HEK293 (cell line): ENCODE results near the gene SLC35E4.
"Not testable (repeated sequence)": the region's sequence is repeated elsewhere in the genome, so short reads cannot be mapped to it uniquely, and the experiment has no call there.

Source experiments
- CTCF ChIA-PET: fragments of 350-600 bp; formaldehyde crosslinking; extraction: SDS; loops from one replicate; lab custom pipeline; 2021; ENCODE audit warnings: antibody characterized with exemption; lab: Yijun Ruan, JAX
- POLR2A ChIA-PET: fragments of 300-600 bp; formaldehyde crosslinking; extraction: SDS; loops from one replicate; lab custom pipeline; 2020; ENCODE audit warnings: antibody characterized with exemption, inconsistent platforms; lab: Yijun Ruan, JAX
- H3K27ac ChIP-seq: fragments of 200-500 bp; sonication (Bioruptor generic); 2 replicates; pipeline ENCODE4 v1.5.1; 2014; ENCODE audit warnings: low read depth, low read length, control low read depth, inconsistent platforms; ENCODE audit errors: extremely low read depth
- H3K36me3 ChIP-seq, 2 experiments: fragments of 200-500 bp in 1 of 2; sonication (Bioruptor generic) in 1 of 2; 1 replicate in 1 of 2; 2 replicates in 1 of 2; pipeline ENCODE4 v1.5.1; 2014 to 2017; ENCODE audit warnings: inconsistent platforms in 2 of 2, low read length in 2 of 2; ENCODE audit not compliant: control insufficient read depth in 2 of 2, insufficient read depth in 1 of 2
- H3K4me1 ChIP-seq: fragments of 200-500 bp; sonication (Bioruptor generic); 2 replicates; pipeline ENCODE4 v1.5.1; 2014; ENCODE audit warnings: mild to moderate bottlenecking, low read length, inconsistent platforms; ENCODE audit not compliant: control insufficient read depth, insufficient read depth
- H3K4me3 ChIP-seq: 2 replicates; pipeline ENCODE4 v1.5.1; 2011; ENCODE audit warnings: low read depth, mild to moderate bottlenecking, control low read depth, low read length, moderate library complexity
- H3K9me3 ChIP-seq: fragments of 200-500 bp; sonication (Bioruptor generic); 2 replicates; pipeline ENCODE4 v1.5.1; 2014; ENCODE audit warnings: low read depth, low read length, inconsistent platforms; ENCODE audit not compliant: control insufficient read depth, insufficient read depth
- HOXA7 ChIP-seq: sonication (generic); formaldehyde crosslinking; IDR thresholded peaks from 2 replicates; pipeline ENCODE4 v1.8.1; 2022; ENCODE audit warnings: missing genetic modification reagents, borderline replicate concordance
- SALL2 ChIP-seq: fragments of 450-650 bp; formaldehyde crosslinking; IDR thresholded peaks from 2 replicates; pipeline ENCODE4 v1.5.0; 2017; ENCODE audit warnings: missing biosample characterization, mild to moderate bottlenecking, missing genetic modification characterization, borderline replicate concordance
- TCF7L2 ChIP-seq: IDR thresholded peaks from 2 replicates; pipeline ENCODE4 v1.6.1; 2011; ENCODE audit warnings: low read depth, mild to moderate bottlenecking, inconsistent platforms, low read length, moderate library complexity, borderline replicate concordance
- TRIM28 ChIP-seq: IDR thresholded peaks from 2 replicates; pipeline ENCODE4 v1.6.1; 2011; ENCODE audit warnings: low read length, control low read depth, borderline replicate concordance
- ZBTB21 ChIP-seq: fragments of 450-650 bp; formaldehyde crosslinking; IDR thresholded peaks from 2 replicates; pipeline ENCODE4 v1.5.1; 2017; ENCODE audit warnings: missing biosample characterization, missing genetic modification characterization
- ZFP41 ChIP-seq: fragments of 450-650 bp; formaldehyde crosslinking; IDR thresholded peaks from 2 replicates; pipeline ENCODE4 v1.5.1; 2016; ENCODE audit warnings: missing biosample characterization, missing genetic modification characterization, borderline replicate concordance
- ZFP69B ChIP-seq: fragments of 450-650 bp; formaldehyde crosslinking; IDR thresholded peaks from 2 replicates; pipeline ENCODE4 v1.5.1; 2016; ENCODE audit warnings: missing biosample characterization, missing genetic modification characterization
- ZIC2 ChIP-seq: fragments of 450-650 bp; formaldehyde crosslinking; IDR thresholded peaks from 2 replicates; pipeline ENCODE4 v1.5.1; 2016; ENCODE audit warnings: missing biosample characterization, missing genetic modification characterization
- ZNF138 ChIP-seq: fragments of 450-650 bp; formaldehyde crosslinking; IDR thresholded peaks from 2 replicates; pipeline ENCODE4 v1.5.1; 2016; ENCODE audit warnings: missing biosample characterization, missing genetic modification characterization, borderline replicate concordance
- ZNF2 ChIP-seq: fragments of 450-650 bp; formaldehyde crosslinking; IDR thresholded peaks from 2 replicates; pipeline ENCODE4 v1.5.1; 2016; ENCODE audit warnings: missing biosample characterization, missing genetic modification characterization
- ZNF266 ChIP-seq: fragments of 450-650 bp; formaldehyde crosslinking; IDR thresholded peaks from 2 replicates; pipeline ENCODE4 v1.5.1; 2016; ENCODE audit warnings: missing biosample characterization, missing genetic modification characterization, low read depth
- ZNF292 ChIP-seq: fragments of 450-650 bp; formaldehyde crosslinking; IDR thresholded peaks from 2 replicates; pipeline ENCODE4 v1.5.1; 2016; ENCODE audit warnings: low read depth, missing biosample characterization, missing genetic modification characterization, borderline replicate concordance
- ZNF335 ChIP-seq: fragments of 450-650 bp; formaldehyde crosslinking; conservative IDR thresholded peaks from 2 replicates; pipeline ENCODE4 v1.5.1; 2016; ENCODE audit warnings: missing biosample characterization, missing genetic modification characterization
- ZNF394 ChIP-seq: fragments of 450-650 bp; formaldehyde crosslinking; IDR thresholded peaks from 2 replicates; pipeline ENCODE4 v1.5.1; 2016; ENCODE audit warnings: missing biosample characterization, missing genetic modification characterization, mild to moderate bottlenecking, moderate library complexity, borderline replicate concordance
- ZNF416 ChIP-seq: fragments of 450-650 bp; formaldehyde crosslinking; IDR thresholded peaks from 2 replicates; pipeline ENCODE4 v1.5.1; 2016; ENCODE audit warnings: missing biosample characterization, missing genetic modification characterization
- ZNF473 ChIP-seq: fragments of 450-650 bp; formaldehyde crosslinking; IDR thresholded peaks from 2 replicates; pipeline ENCODE4 v1.5.1; 2017; ENCODE audit warnings: missing biosample characterization, missing genetic modification characterization
- ZNF658 ChIP-seq: fragments of 450-650 bp; formaldehyde crosslinking; IDR thresholded peaks from 2 replicates; pipeline ENCODE4; 2016; ENCODE audit warnings: missing biosample characterization, missing genetic modification characterization
- ZNF777 ChIP-seq: fragments of 450-650 bp; formaldehyde crosslinking; IDR thresholded peaks from 2 replicates; pipeline ENCODE4 v1.5.1; 2017; ENCODE audit warnings: missing biosample characterization, missing genetic modification characterization, borderline replicate concordance
- TF ChIP-seq, protein P1 (sequence below): fragments of 450-650 bp; formaldehyde crosslinking; IDR thresholded peaks from 2 replicates; pipeline ENCODE4 v1.5.1; 2016; ENCODE audit warnings: missing biosample characterization, missing genetic modification characterization
- TF ChIP-seq, protein P2 (sequence below): fragments of 450-650 bp; formaldehyde crosslinking; IDR thresholded peaks from 2 replicates; pipeline ENCODE4 v1.5.1; 2016; ENCODE audit warnings: missing biosample characterization, missing genetic modification characterization
- TF ChIP-seq, protein P3 (sequence below): fragments of 450-650 bp; formaldehyde crosslinking; IDR thresholded peaks from 2 replicates; pipeline ENCODE4 v1.5.1; 2016; ENCODE audit warnings: missing biosample characterization, missing genetic modification characterization
- TF ChIP-seq, protein P4 (sequence below): fragments of 450-650 bp; formaldehyde crosslinking; conservative IDR thresholded peaks from 2 replicates; pipeline ENCODE4 v1.5.1; 2016; ENCODE audit warnings: low read depth, missing biosample characterization, missing genetic modification characterization

SLC35E4 gene

DNA sequence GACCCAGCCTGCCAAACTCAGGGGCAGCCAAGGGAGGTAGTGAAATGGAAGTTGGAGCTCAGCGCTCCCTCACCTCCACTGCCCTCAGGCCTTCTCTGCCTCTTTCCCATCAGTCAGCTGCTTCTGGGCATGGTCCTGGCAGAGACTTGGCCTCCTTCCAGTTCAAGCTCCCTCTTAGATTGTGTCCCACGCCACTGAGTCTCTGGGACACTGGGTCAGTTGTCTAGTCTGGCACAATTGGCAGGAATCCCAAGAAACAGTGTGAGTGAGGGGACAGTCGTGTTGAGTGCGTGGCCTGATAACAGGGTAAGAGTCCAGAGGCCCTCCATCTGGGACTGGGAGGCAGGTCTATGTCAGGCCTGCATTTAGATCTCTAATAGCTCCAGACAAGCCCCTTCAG lies 7.1 kb upstream of the SLC35E4 start (continued):
- TF ChIP-seq, protein P1, sequence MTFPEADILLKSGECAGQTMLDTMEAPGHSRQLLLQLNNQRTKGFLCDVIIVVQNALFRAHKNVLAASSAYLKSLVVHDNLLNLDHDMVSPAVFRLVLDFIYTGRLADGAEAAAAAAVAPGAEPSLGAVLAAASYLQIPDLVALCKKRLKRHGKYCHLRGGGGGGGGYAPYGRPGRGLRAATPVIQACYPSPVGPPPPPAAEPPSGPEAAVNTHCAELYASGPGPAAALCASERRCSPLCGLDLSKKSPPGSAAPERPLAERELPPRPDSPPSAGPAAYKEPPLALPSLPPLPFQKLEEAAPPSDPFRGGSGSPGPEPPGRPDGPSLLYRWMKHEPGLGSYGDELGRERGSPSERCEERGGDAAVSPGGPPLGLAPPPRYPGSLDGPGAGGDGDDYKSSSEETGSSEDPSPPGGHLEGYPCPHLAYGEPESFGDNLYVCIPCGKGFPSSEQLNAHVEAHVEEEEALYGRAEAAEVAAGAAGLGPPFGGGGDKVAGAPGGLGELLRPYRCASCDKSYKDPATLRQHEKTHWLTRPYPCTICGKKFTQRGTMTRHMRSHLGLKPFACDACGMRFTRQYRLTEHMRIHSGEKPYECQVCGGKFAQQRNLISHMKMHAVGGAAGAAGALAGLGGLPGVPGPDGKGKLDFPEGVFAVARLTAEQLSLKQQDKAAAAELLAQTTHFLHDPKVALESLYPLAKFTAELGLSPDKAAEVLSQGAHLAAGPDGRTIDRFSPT (tag by site-specific recombination) = no peak
- TF ChIP-seq ZNF658 (no peak), ZBTB21 (tag by site-specific recombination) (no peak)

DNA sequence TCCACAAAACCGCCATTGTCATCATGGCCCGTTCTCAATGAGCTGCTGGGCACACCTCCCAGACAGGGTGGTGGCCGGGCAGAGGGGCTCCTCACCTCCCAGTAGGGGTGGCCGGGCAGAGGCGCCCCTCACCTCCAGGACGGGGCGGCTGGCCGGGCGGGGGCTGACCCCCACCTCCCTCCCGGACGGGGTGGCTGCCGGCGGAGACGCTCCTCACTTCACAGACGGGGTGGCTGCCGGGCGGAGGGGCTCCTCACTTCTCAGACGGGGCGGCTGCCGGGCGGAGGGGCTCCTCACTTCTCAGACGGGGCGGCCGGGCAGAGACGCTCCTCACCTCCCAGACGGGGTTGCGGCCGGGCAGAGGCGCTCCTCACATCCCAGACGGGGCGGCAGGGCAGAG lies 4.1 kb upstream of the SLC35E4 start:
- H3K36me3 ChIP-seq, H3K4me1 ChIP-seq, CTCF ChIA-PET, H3K4me3 ChIP-seq, H3K27ac ChIP-seq, POLR2A ChIA-PET, H3K9me3 ChIP-seq: not testable (repeated sequence)

DNA sequence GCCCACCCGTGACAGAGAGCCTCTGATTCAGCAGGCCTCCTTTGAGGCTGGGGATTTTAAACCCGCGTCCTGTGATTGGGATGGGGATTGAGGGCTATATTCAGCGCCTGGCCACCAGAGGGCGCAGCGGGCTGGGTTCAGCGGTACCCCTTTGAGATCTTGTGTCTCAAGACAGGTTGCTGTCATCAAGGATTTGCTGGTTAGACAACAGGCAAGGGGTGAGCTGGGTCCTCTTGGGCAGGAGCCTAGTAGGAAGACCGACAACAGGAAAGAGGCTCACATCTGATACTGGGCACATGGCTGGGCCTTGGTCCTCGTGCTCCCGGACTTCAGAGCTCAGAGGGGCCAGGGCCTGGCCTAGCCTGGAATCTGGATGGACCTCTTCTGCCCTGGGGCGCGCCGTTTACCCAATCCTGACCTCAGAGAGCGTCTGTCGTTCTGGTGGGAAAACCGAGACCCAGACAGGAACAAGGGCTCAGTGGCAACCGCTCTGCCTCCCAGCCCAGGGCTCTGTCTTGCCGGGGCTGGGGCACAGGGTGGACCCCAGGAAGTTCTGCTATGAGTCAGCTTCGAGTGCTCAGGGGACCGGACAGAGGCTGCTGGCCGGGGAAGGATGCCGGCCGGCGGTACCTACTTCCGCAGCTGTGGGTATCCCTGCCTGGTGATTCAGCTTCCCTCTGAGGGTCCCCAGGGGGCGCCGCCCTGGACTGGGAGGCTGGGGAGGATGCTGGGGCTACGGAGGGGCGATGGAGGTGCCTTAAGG lies 929 bp upstream of the SLC35E4 start:
- POLR2A ChIA-PET = interaction anchor here (0.6 to 1.9 kb wide), 10 partner anchors 32 to 525 kb away, joined by 3 to 11 read pairs (median 5); partner anchors contain the start of genes OSBP2, PES1 and RNF185
- peak overlapping the region; percentile 3; the same call in 1 of the 2 replicates for H3K4me3 ChIP-seq
- no peaks in the 10 kb centered on the region for H3K9me3 ChIP-seq
- H3K4me1 ChIP-seq = peaks cover 9% of the 10 kb centered on the region
- peak overlapping the region; percentile 49; the same call in 1 of the 2 replicates for H3K27ac ChIP-seq
- no peaks in the 10 kb centered on the region for H3K36me3 ChIP-seq
- CTCF ChIA-PET = interaction anchor here (0.5 to 4.1 kb wide), 61 partner anchors 8 to 522 kb away, joined by 3 to 100 read pairs (median 5); partner anchors contain the start of genes DUSP18, OSBP2 and TCN2
- TF ChIP-seq ZNF416 (tag by site-specific recombination) = no peak
- no peak for TF ChIP-seq ZNF292 (tag by site-specific recombination)
- TF ChIP-seq, protein P2, sequence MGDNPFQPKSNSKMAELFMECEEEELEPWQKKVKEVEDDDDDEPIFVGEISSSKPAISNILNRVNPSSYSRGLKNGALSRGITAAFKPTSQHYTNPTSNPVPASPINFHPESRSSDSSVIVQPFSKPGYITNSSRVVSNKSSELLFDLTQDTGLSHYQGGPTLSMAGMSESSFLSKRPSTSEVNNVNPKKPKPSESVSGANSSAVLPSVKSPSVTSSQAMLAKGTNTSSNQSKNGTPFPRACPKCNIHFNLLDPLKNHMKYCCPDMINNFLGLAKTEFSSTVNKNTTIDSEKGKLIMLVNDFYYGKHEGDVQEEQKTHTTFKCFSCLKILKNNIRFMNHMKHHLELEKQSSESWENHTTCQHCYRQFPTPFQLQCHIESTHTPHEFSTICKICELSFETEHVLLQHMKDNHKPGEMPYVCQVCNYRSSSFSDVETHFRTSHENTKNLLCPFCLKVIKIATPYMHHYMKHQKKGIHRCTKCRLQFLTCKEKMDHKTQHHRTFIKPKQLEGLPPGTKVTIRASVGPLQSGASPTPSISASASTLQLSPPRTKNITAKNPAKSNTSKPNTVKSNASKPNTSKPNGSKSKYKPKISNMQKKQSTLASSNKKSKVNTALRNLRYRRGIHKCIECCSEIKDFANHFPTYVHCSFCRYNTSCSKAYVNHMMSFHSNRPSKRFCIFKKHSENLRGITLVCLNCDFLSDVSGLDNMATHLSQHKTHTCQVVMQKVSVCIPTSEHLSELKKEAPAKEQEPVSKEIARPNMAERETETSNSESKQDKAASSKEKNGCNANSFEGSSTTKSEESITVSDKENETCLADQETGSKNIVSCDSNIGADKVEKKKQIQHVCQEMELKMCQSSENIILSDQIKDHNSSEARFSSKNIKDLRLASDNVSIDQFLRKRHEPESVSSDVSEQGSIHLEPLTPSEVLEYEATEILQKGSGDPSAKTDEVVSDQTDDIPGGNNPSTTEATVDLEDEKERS (tag by site-specific recombination) = no peak
- 0 out of 2 replicates have a peak, but pooled peaks have one; percentile 18 for TF ChIP-seq TRIM28
- TF ChIP-seq, protein P3, sequence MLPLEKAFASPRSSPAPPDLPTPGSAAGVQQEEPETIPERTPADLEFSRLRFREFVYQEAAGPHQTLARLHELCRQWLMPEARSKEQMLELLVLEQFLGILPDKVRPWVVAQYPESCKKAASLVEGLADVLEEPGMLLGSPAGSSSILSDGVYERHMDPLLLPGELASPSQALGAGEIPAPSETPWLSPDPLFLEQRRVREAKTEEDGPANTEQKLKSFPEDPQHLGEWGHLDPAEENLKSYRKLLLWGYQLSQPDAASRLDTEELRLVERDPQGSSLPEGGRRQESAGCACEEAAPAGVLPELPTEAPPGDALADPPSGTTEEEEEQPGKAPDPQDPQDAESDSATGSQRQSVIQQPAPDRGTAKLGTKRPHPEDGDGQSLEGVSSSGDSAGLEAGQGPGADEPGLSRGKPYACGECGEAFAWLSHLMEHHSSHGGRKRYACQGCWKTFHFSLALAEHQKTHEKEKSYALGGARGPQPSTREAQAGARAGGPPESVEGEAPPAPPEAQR = no peak
- 0 out of 2 replicates have a peak, but pooled peaks have one; percentile 16 for TF ChIP-seq ZNF777
- no peak for TF ChIP-seq SALL2
- TF ChIP-seq ZNF266 (tag by site-specific recombination) = no peak
- TF ChIP-seq ZNF394 (tag by site-specific recombination) = no peak
- TF ChIP-seq ZFP69B (tag by site-specific recombination) = no peak
- TF ChIP-seq ZNF138 = no peak
- TF ChIP-seq ZNF473 (tag by site-specific recombination) = no peak
- TF ChIP-seq ZNF2 = peak; percentile 96
- TF ChIP-seq ZNF335 = peak; percentile 68
- TF ChIP-seq, protein P4, sequence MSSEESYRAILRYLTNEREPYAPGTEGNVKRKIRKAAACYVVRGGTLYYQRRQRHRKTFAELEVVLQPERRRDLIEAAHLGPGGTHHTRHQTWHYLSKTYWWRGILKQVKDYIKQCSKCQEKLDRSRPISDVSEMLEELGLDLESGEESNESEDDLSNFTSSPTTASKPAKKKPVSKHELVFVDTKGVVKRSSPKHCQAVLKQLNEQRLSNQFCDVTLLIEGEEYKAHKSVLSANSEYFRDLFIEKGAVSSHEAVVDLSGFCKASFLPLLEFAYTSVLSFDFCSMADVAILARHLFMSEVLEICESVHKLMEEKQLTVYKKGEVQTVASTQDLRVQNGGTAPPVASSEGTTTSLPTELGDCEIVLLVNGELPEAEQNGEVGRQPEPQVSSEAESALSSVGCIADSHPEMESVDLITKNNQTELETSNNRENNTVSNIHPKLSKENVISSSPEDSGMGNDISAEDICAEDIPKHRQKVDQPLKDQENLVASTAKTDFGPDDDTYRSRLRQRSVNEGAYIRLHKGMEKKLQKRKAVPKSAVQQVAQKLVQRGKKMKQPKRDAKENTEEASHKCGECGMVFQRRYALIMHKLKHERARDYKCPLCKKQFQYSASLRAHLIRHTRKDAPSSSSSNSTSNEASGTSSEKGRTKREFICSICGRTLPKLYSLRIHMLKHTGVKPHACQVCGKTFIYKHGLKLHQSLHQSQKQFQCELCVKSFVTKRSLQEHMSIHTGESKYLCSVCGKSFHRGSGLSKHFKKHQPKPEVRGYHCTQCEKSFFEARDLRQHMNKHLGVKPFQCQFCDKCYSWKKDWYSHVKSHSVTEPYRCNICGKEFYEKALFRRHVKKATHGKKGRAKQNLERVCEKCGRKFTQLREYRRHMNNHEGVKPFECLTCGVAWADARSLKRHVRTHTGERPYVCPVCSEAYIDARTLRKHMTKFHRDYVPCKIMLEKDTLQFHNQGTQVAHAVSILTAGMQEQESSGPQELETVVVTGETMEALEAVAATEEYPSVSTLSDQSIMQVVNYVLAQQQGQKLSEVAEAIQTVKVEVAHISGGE (tag by site-specific recombination) = no peak
- TF ChIP-seq ZFP41 (tag by site-specific recombination) = no peak
- TF ChIP-seq TCF7L2 = peak; percentile 15; the same call in 1 of the 2 replicates
- TF ChIP-seq ZIC2 (tag by site-specific recombination) = peak; percentile 61; the same call in 1 of the 2 replicates
- no peak for TF ChIP-seq HOXA7 (CRISPR knock-in tag)
